Astrocyte (in vitro differentiated cells and primary cell): ENCODE results near the gene CD79A. TPM values are rescaled to one million over a fixed set of nuclear protein-coding genes. Genes with fewer than 3 reads are reported as not detected.

ENCODE experiments used
- DNase-seq: peaks from one replicate; pipeline ENCODE4 v3.0.0-alpha.2; 2010; ENCODE audit warnings: low read depth
- FAIRE-seq: peaks from 2 replicates; lab custom pipeline; 2011; peaks lifted over from hg19 to GRCh38; lab: Jason Lieb, UNC
- H2AFZ ChIP-seq: 2 replicates; pipeline ENCODE4 v1.6.0; 2012; ENCODE audit warnings: low read depth, low read length, inconsistent platforms
- H3K27ac ChIP-seq: 2 replicates; pipeline ENCODE4 v1.5.1; 2011; ENCODE audit warnings: low read depth, low read length, inconsistent platforms
- H3K27me3 ChIP-seq: 2 replicates; pipeline ENCODE4 v1.6.0; 2011; ENCODE audit warnings: low read length, inconsistent platforms; ENCODE audit not compliant: insufficient read depth
- H3K36me3 ChIP-seq: 2 replicates; pipeline ENCODE4 v1.5.1; 2011; ENCODE audit warnings: low read length, inconsistent platforms; ENCODE audit not compliant: insufficient read depth
- H3K4me1 ChIP-seq: 2 replicates; pipeline ENCODE4 v1.5.1; 2011; ENCODE audit warnings: low read length, inconsistent platforms; ENCODE audit not compliant: insufficient read depth
- H3K4me2 ChIP-seq: 2 replicates; pipeline ENCODE4 v1.6.0; 2012; ENCODE audit warnings: low read length, inconsistent platforms
- H3K4me3 ChIP-seq: 2 replicates; pipeline ENCODE4 v1.5.1; 2011; ENCODE audit warnings: low read depth, mild to moderate bottlenecking, low read length, inconsistent platforms; ENCODE audit not compliant: insufficient read depth
- H3K79me2 ChIP-seq: 2 replicates; pipeline ENCODE4 v1.6.0; 2012; ENCODE audit warnings: mild to moderate bottlenecking, low read length, inconsistent platforms; ENCODE audit not compliant: insufficient read depth
- H3K9ac ChIP-seq: 2 replicates; pipeline ENCODE4 v1.6.0; 2012; ENCODE audit warnings: mild to moderate bottlenecking, low read length, inconsistent platforms
- H3K9me3 ChIP-seq: 2 replicates; pipeline ENCODE4 v1.5.1; 2012; ENCODE audit warnings: low read depth, mild to moderate bottlenecking, low read length, inconsistent platforms; ENCODE audit not compliant: insufficient read depth
- H4K20me1 ChIP-seq: 2 replicates; pipeline ENCODE4 v1.6.0; 2012; ENCODE audit warnings: low read length, inconsistent platforms; ENCODE audit not compliant: insufficient read depth
- H3K27ac Mint-ChIP-seq: one replicate; pipeline ENCODE4 v1.8.0; 2021; ENCODE audit warnings: mild to moderate bottlenecking, mixed read lengths; ENCODE audit not compliant: unreplicated experiment
- H3K27me3 Mint-ChIP-seq: one replicate; pipeline ENCODE4 v1.8.0; 2021; ENCODE audit warnings: low read depth, mixed read lengths; ENCODE audit not compliant: unreplicated experiment
- H3K36me3 Mint-ChIP-seq: one replicate; pipeline ENCODE4 v1.8.0; 2021; ENCODE audit warnings: low read depth, mixed read lengths; ENCODE audit not compliant: unreplicated experiment
- H3K4me1 Mint-ChIP-seq: one replicate; pipeline ENCODE4 v1.8.0; 2021; ENCODE audit warnings: low read depth, mixed read lengths; ENCODE audit not compliant: unreplicated experiment
- H3K4me3 Mint-ChIP-seq: one replicate; pipeline ENCODE4 v1.8.0; 2021; ENCODE audit warnings: mild to moderate bottlenecking, moderate library complexity, mixed read lengths; ENCODE audit not compliant: unreplicated experiment
- H3K9me3 Mint-ChIP-seq: one replicate; pipeline ENCODE4 v1.8.0; 2021; ENCODE audit warnings: mild to moderate bottlenecking, mixed read lengths; ENCODE audit not compliant: unreplicated experiment
- EZH2 ChIP-seq: IDR thresholded peaks from 2 replicates; pipeline ENCODE4 v1.6.1; 2012; ENCODE audit warnings: mild to moderate bottlenecking, low read length, inconsistent platforms; ENCODE audit not compliant: insufficient read depth
- total RNA-seq: library from RNA; stranded (reverse); gene quantifications from 2 replicates; pipeline ENCODE4 v1.2.1, GENCODE V29; 2021
- TF ChIP-seq, protein P1 (sequence below): IDR thresholded peaks from 2 replicates; pipeline ENCODE4 v1.5.1; 2011; ENCODE audit warnings: low read depth, mild to moderate bottlenecking, inconsistent platforms, low read length, moderate library complexity; ENCODE audit not compliant: insufficient read depth

Gene CD79A
- total RNA-seq, 1 donor from 2014 or later: 0.30 TPM

DNA sequence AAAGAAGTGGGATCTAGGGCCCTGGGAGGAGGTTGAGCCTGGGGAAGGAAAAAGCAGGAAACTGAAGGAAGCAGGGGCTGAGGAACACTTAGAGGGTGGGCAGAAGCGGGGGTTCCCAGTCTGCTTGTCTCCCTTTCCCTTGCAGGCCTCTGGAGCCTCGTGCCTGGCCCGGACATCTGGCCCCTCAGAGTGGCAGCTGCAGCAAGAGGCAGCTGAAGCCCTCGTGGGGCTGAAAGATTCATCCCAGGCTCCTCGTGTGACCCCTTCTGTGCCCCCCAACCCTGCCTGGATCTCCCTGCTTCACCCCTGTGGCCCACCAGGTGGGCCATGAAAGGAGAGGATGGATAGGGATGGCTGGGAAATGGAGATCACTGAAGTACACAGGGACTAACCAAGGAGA lies 26.7 kb upstream of the CD79A start:
- Histone ChIP-seq H2AFZ (no peak overlapping the region), H3K79me2 (no peaks in the 10 kb centered on the region), H3K27ac (no peak overlapping the region), H3K4me1 (no peaks in the 10 kb centered on the region), H3K9ac (no peak overlapping the region), H3K36me3 (no peaks in the 10 kb centered on the region), H3K9me3 (no peaks in the 10 kb centered on the region), H3K27me3 (peaks cover 34% of the 10 kb centered on the region), H3K4me2 (no peak overlapping the region), H4K20me1 (no peaks in the 10 kb centered on the region), H3K4me3 (no peak overlapping the region)
- FAIRE-seq (no peak), DNase-seq (no peak)
- H3K4me3 Mint-ChIP-seq: no peak overlapping the region
- TF ChIP-seq EZH2: no peak
- TF ChIP-seq, protein P1, sequence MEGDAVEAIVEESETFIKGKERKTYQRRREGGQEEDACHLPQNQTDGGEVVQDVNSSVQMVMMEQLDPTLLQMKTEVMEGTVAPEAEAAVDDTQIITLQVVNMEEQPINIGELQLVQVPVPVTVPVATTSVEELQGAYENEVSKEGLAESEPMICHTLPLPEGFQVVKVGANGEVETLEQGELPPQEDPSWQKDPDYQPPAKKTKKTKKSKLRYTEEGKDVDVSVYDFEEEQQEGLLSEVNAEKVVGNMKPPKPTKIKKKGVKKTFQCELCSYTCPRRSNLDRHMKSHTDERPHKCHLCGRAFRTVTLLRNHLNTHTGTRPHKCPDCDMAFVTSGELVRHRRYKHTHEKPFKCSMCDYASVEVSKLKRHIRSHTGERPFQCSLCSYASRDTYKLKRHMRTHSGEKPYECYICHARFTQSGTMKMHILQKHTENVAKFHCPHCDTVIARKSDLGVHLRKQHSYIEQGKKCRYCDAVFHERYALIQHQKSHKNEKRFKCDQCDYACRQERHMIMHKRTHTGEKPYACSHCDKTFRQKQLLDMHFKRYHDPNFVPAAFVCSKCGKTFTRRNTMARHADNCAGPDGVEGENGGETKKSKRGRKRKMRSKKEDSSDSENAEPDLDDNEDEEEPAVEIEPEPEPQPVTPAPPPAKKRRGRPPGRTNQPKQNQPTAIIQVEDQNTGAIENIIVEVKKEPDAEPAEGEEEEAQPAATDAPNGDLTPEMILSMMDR: no peak
- peaks cover 45% of the 10 kb centered on the region for H3K27me3 Mint-ChIP-seq
- H3K9me3 Mint-ChIP-seq: no peaks in the 10 kb centered on the region
- H3K27ac Mint-ChIP-seq: no peak overlapping the region
- no peaks in the 10 kb centered on the region for H3K4me1 Mint-ChIP-seq
- H3K36me3 Mint-ChIP-seq: no peaks in the 10 kb centered on the region

DNA sequence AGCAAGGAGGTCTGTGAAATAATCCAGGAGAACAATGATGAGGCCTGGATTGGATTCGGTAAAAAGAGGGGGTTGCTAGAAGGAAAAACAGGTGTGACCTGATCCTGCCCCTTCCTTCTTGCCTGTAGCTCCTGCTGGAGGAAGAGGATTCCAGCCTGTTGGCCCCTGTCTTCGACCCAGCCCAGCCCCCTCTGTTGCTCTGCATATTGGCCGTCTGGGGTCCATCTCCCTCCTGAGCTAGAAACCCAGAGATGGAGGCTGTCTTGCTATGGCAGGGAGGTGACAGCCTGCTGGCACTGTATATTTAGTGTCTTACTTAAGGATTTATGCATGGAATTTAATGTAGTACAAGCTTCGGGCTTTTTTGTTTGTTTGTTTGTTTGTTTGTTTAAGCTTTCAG lies 25.6 kb upstream of the CD79A start:
- Mint-ChIP-seq H3K4me1 (no peaks in the 10 kb centered on the region), H3K36me3 (no peaks in the 10 kb centered on the region), H3K27me3 (peaks cover 45% of the 10 kb centered on the region), H3K4me3 (no peak overlapping the region), H3K27ac (no peak overlapping the region), H3K9me3 (no peaks in the 10 kb centered on the region)
- Histone ChIP-seq H3K27me3 (peaks cover 34% of the 10 kb centered on the region), H3K36me3 (no peaks in the 10 kb centered on the region), H3K4me2 (no peak overlapping the region), H3K27ac (no peak overlapping the region), H3K9me3 (no peaks in the 10 kb centered on the region), H2AFZ (no peak overlapping the region), H3K79me2 (no peaks in the 10 kb centered on the region), H3K4me3 (no peak overlapping the region), H4K20me1 (no peaks in the 10 kb centered on the region), H3K4me1 (no peaks in the 10 kb centered on the region), H3K9ac (no peak overlapping the region)
- TF ChIP-seq, protein P1: no peak
- no peak for TF ChIP-seq EZH2
- FAIRE-seq (no peak), DNase-seq (no peak)

DNA sequence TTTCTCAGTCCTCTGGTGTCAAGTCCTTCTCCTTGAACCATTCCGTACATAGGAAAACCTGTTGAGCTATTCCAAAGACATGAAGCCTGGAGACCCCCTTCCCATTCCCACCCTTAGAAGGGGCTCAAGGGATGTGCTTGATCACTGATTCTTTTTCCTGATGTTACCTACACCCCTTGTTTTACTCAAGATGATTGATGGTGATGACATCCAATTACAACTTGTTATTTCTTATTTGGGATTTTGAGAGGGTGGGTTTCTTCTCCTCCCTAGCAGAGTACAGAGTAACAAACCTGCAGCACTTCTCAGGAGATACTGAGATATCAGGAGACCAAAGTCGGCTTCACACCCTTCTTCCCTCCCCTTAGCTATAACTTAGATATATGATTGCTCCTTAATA lies 23.7 kb upstream of the CD79A start:
- Mint-ChIP-seq H3K4me1 (no peaks in the 10 kb centered on the region), H3K27me3 (peaks cover 47% of the 10 kb centered on the region), H3K27ac (no peak overlapping the region), H3K9me3 (no peaks in the 10 kb centered on the region), H3K36me3 (no peaks in the 10 kb centered on the region), H3K4me3 (no peak overlapping the region)
- Histone ChIP-seq H4K20me1 (no peaks in the 10 kb centered on the region), H3K9ac (no peak overlapping the region), H3K27ac (no peak overlapping the region), H3K27me3 (peaks cover 34% of the 10 kb centered on the region), H3K4me1 (no peaks in the 10 kb centered on the region), H2AFZ (no peak overlapping the region), H3K4me3 (no peak overlapping the region), H3K9me3 (no peaks in the 10 kb centered on the region), H3K36me3 (no peaks in the 10 kb centered on the region), H3K79me2 (no peaks in the 10 kb centered on the region), H3K4me2 (no peak overlapping the region)
- DNase-seq (no peak), FAIRE-seq (no peak)
- TF ChIP-seq, protein P1: no peak
- TF ChIP-seq EZH2: no peak
